Right lobe of liver (tissue), 6 donors: ENCODE results near the gene NUDT1. TPM values are rescaled to one million over a fixed set of nuclear protein-coding genes. Genes with fewer than 3 reads are reported as not detected.

Experiments used
- ATAC-seq, 4 donors: fragments of 200-7000 bp; cut with Tn5 transposase; one replicate each; pipeline ENCODE4 v1.9.1; 2020; ENCODE audit warnings: mild to moderate bottlenecking in 4 of 4, moderate library complexity in 4 of 4
- DNase-seq, 3 donors: peaks; one replicate each; pipeline ENCODE4 v3.0.0-alpha.2; 2020
- H3K27ac ChIP-seq, 3 donors: fragments of 200-600 bp; one replicate each; pipeline ENCODE4 v1.8.0; 2022
- H3K27me3 ChIP-seq, 2 donors: fragments of 200-600 bp; one replicate each; pipeline ENCODE4 v1.8.0; 2022
- H3K36me3 ChIP-seq, 4 donors: fragments of 200-600 bp; sonication (generic) in 1 of 4; one replicate each; pipeline versions ENCODE4 v1.5.1 to v1.8.0; 2017 to 2022; ENCODE audit warnings: control low read depth in 1 of 4
- H3K4me1 ChIP-seq, 4 donors: fragments of 200-600 bp; sonication (generic) in 1 of 4; one replicate each; pipeline versions ENCODE4 v1.5.1 to v1.8.0; 2017 to 2022; ENCODE audit warnings: control low read depth in 1 of 4
- H3K4me3 ChIP-seq, 3 donors: fragments of 200-600 bp; one replicate each; pipeline ENCODE4 v1.8.0; 2022
- H3K9me3 ChIP-seq, 4 donors: fragments of 200-600 bp; sonication (generic) in 1 of 4; one replicate each; pipeline versions ENCODE4 v1.5.1 to v1.8.0; 2017 to 2022; ENCODE audit warnings: control low read depth in 1 of 4
- CTCF ChIP-seq, 4 donors: fragments of 200-600 bp in 3 of 4; fragments of 450-650 bp in 1 of 4; IDR thresholded peaks; one replicate each; pipeline versions ENCODE4 v1.5.1 to v1.8.0; 2016 to 2022; ENCODE audit warnings: antibody characterized with exemption in 4 of 4, mild to moderate bottlenecking in 2 of 4
- POLR2A ChIP-seq: fragments of 450-650 bp; IDR thresholded peaks from one replicate; pipeline ENCODE4 v1.6.1; 2017; ENCODE audit warnings: antibody characterized with exemption, mild to moderate bottlenecking
- whole genome bisulfite sequencing: methylation state at CpG from one replicate; pipeline ENCODE4 v1.1.6; 2018; ENCODE audit warnings: low coverage, low lambda C conversion rate; ENCODE audit not compliant: insufficient coverage; ENCODE audit errors: missing lambda C conversion rate; 5-methylcytosine and 5-hydroxymethylcytosine counted together
- intact Hi-C, 2 donors: fragments of 100-400 bp; cut with DNase I; formaldehyde crosslinking; loops; one replicate each; pipeline versions ENCODE4 v1.11.2 to v1.14.1; 2022
- microRNA-seq, 2 donors: library from miRNA; unstranded; fragments of <30 nt; microRNA quantifications; one replicate each; pipeline ENCODE4, GENCODE V29; 2019 to 2020
- total RNA-seq, 6 experiments: library from RNA; depleted of rRNA in 2 of 6; stranded (reverse); fragments of >200 nt in 2 of 6; fragmentation: NEBNext Ultra II Directional in 3 of 6; extraction: Animal tissue kit (Norgen Biotek cat#: 25700) in 3 of 6; gene quantifications; one replicate each; pipeline versions ENCODE4 v1.1.0 to v1.2.4, GENCODE V29; 2016 to 2023
- donor health status: DM: no; HTN: yes; CAD: no.
- donor health status: DM: no; HTN: no; CAD: no.
- donor health status: DM: no; HTN: no; CAD: no.
- donor health status: DM: no; HTN: yes; CAD: no.
- donor health status: DM: no; HTN: yes; CAD: no.

NUDT1 gene
- total RNA-seq, 6 experiments from 2014 or later: 1.6 to 4.1 (median 2.3) TPM

GRCh38 chr7:2299870-2300512 lies 58.0 kb downstream of the NUDT1 start:
- no peaks in the 10 kb centered on the region for H3K9me3 ChIP-seq
- peak; percentile 52 to 71 (median 65) for ATAC-seq
- no peaks in the 10 kb centered on the region for H3K4me1 ChIP-seq
- intact Hi-C loops: no loop called here
- H3K4me3 ChIP-seq: no peak overlapping the region
- H3K36me3 ChIP-seq: no peaks in the 10 kb centered on the region
- H3K27me3 ChIP-seq: no peaks in the 10 kb centered on the region
- 63% methylated on average over 9 of the region's 9 CpGs for WGBS
- DNase-seq: no peak
- peak overlapping the region; percentile 12 to 53 (median 49) for H3K27ac ChIP-seq
- TF ChIP-seq POLR2A (no peak), CTCF (IDR thresholded peaks at IDR 0.05) (no peak)

Small RNAs within 50 kb of the gene (microRNA-seq; reads per million reads assigned to microRNA genes)
- 0 to 0.58 reads per million in 2 donors for gene MIR6836

Other genes with a start within 250 kb of the NUDT1 start
- gene MAD1L1, start 9.3 kb upstream of the NUDT1 start, total RNA-seq: 10 to 100 TPM; 15.1 to 37.4 (median 20.5) TPM
- 10 to 100 TPM in 4 of 6 experiments, 1 to 10 TPM in 2; 9.5 to 14.6 (median 11.5) TPM for gene MRM2, start within 50 bp of the NUDT1 start, total RNA-seq
- 10 to 100 TPM in 5 of 6 experiments, 1 to 10 TPM in 1; 9.1 to 26.2 (median 13.0) TPM for gene SNX8, start 72.2 kb downstream of the NUDT1 start, total RNA-seq
- 10 to 100 TPM; 61.6 to 93.3 (median 68.3) TPM for gene EIF3B, start 112.6 kb downstream of the NUDT1 start, total RNA-seq
- gene CHST12, start 161.4 kb downstream of the NUDT1 start, total RNA-seq: 1 to 10 TPM; 3.0 to 7.9 (median 5.7) TPM
- not detected for gene GRIFIN, start 234.2 kb downstream of the NUDT1 start, total RNA-seq